ENCODE measurements around the gene ADAM8.
"Not testable (repeated sequence)": the region's sequence is repeated elsewhere in the genome, so short reads cannot be mapped to it uniquely, and the experiment has no call there.

The ADAM8 gene

DNA sequence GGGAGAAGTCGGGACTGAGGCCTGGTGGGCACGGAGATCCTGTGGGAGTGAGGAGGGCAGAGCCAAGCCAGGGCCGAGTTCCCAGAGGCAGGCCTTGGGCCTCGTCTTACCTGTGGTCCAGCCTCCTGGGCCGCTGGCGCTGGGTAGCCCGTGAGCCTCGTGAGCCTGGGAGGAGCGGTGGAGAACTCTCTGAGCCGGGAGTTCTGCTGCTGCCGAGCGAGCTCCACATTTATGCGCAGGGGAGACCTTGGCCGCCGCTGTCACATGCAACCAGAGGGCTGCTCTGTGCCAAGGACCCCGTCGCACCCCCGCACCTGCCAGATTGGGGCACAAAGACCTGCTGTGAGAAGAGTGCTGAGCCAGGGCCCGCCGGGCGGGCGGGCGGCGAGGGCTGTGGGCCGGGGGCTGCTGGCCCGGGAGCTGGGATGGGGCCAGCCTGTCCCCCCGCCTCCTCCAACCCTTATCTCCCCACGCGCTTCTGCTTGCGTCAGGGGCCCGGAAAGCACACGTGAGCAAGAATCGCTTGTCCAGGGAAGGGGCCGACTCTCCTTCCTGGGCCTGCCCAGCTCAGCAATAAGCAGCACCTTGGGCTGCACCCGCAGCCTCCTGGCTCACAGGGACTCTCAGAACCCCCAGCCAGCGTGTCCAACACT is 28.9 kb downstream of the ADAM8 start:
- no peak for DNase-seq

- no peak for DNase-seq
Measured at GRCh38 chr10:133246236-133246626, 30.4 kb downstream of the ADAM8 start.

- no peak for DNase-seq
Measured at GRCh38 chr10:133245439-133246235, 31.0 kb downstream of the ADAM8 start.

DNA sequence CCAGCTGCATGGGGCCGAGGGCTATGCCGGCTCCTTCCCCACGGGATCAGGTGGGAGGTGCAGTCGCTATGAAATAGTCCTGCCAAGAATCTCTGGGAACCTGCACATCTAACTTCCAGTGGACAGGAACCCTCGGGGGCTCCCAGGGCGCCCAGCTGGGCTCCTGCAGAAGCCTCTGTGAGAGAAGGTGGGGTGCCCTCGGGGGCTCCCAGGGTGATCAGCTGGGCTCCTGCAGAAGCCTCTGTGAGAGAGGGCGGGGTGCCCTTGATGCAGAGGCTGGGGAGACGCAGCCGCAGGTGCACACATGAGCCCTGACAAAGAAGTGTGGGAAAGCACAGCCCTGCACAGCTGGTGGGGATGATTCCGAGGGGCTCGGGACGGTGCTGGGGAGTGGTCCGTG is 33.1 kb downstream of the ADAM8 start:
- DNase-seq, result no peak

DNA sequence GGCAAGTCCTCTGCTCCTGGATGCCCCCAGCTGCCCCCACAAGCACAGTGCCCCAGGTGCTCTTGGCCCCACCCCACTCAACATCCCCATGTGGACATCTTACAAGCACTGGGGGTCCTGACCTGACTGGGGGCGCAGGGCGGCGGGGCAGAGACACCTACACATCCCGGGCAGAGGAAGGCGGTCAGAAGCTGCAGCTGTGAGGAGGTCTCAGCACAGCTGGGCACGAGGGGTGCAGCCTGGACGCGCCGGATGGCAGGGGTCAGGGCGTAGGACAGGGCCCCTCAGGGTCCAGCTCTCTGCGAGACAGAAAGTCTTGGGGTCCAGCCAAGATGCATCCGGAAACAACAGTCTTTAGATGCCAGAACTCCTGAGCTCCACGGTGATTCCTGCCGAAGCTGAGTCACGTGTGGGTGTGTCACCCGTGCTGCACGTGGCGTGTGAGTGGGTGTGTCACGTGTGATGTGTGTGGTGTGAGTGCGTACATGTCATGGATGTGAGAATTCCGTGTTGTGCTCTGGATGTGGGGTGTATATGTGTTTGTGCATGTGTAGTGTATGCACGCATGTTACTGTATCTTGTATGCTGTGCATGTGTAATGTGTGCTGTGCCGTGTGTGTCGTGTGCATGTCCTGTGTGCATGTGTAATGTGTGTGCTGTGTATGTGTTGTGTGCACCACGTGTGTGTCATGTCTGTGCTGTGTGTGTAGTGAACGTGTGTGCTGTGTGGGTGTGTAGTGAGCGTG is 33.9 kb downstream of the ADAM8 start:
- DNase-seq, result no peak

DNA sequence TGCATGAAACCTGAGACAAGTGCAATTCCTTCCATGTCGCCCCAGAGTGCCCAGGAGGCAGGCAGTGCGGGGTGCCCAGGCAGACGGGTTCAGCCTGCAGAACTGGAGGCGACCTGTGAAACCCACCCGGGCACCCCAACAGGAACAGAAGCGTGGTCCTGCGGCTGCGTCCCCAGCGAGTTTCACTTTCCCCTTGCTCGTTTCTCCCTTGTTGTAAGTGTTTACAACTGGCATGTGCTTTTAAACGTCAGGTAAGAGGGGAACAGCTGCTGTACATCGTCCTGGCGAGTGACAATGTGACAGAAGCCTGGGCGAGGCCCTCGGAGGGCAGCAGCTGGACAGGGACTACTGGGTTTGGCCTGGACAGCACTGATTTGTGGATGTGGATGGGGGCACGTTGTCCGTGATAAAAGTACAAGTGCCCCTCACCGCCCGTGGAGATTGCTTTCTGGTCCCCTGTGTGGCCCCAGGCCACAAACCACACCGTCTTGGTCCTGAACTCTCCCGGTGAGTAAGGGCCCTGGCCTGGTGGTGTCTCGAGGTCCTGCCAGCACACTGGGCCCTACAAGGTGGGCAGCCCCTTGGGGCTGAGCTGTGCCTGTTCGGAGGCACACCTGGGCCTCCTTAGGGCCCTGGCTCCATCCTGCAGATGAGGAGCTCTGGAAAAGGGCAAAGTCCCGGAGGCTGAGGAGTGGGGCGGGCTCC is 35.0 kb downstream of the ADAM8 start:
- DNase-seq, result no peak

GRCh38 chr10:133239990-133240389 is 36.7 kb downstream of the ADAM8 start:
- no peak for DNase-seq

DNA sequence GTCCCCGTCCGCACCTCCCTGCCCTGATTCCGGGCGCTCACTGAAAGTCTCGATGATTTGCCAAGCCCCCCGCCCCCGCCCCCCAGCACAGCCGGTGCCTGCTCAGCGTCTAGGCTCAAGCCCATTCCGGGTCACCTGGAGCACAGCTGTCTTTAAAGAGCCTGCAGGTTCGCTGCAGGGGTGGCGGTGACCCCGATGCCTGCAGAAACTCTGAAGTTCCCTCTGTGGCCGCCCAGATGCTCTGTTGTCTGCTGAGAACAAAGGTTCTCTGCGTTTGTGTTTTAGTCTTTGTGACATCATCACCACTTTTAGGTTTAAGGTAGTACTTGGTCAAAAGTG is 38.2 kb downstream of the ADAM8 start:
- no peak for DNase-seq

GRCh38 chr10:133237588-133238465 is 38.8 kb downstream of the ADAM8 start, which contains the start of gene VENTX:
Gene VENTX (plus strand): TSS chr10:133237855. CDS start chr10:133237915, 60 bp downstream.
- no peak for DNase-seq

- no peak for DNase-seq
Measured at GRCh38 chr10:133237241-133237587, 39.5 kb downstream of the ADAM8 start.

GRCh38 chr10:133236401-133237240 is 40.0 kb downstream of the ADAM8 start:
- DNase-seq, result no peak

DNA sequence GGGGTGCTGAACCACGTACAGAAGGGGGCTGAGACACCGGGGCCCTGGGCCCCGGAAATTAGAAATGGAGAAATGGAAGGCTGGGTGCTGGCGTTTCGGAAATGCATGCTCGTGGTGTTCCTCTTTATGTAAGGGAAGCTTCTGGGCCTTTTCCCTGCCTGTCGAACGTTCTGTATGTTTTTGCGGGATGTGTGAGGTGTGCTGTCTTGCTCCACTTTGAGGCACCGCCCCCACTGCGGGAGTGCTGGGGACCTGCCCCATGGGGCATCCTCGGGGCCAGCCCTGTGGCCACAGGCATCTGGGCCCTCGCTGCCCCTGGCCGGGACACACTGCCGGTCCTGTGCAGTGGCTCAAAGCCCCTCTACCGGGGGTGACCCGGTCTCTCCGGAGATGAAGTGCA is 40.7 kb downstream of the ADAM8 start:
- DNase-seq, result no peak

DNA sequence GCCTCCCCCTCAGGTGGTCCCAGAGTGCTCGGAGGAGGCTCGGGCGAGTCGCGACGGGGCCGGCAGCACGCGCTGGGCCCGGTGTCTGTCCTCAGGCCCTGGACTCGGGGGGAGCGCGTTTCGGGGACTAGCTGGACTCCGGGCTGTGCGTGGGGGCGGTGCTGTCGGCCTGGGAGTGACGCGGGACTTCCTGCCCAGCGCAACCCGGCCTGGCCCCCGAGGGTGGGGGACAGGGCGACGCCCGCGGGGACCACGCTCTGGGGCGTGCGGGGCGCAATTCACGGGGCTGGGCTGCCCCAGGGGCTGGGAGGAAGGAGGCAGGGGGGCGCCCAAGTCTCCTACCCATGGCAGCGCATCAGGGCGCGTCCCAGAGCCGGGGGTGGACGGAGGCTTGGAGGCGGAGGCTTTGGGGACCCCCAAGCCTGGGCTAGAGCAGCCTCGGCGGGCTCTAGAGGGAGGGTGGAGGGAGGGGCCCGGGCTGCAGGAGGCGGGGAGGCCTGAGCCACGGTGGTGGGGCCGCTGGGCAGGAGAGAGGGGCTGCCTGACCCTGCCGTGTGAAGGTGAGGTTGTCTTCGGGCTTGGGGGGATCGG is 41.3 kb downstream of the ADAM8 start:
- no peak for DNase-seq

DNA sequence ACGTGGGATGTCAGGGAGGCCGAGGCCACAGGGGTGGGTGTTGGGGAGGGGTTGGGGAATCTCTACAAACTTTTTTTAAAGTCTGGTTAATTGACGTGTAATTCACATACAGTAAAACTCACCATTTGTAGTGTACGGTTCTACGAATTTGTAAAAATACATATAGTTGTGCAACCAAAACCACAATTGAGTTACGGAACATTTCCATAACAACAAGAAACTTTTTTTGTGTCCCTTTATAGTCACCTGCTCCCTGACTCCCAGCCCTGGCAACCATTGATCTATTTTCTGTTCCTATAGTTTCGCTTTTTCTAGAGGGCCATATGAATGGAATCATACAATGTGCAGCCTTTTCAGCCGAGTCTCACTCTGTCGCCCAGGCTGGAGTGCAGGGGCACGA is 41.9 kb downstream of the ADAM8 start:
- DNase-seq, result not testable (repeated sequence)

- DNase-seq, result no peak
Measured at GRCh38 chr10:133231946-133232574, 44.6 kb downstream of the ADAM8 start.

GRCh38 chr10:133231244-133231945 is 45.3 kb downstream of the ADAM8 start:
- no peak for DNase-seq

GRCh38 chr10:133230387-133231195 is 46.1 kb downstream of the ADAM8 start:
- no peak for DNase-seq

DNA sequence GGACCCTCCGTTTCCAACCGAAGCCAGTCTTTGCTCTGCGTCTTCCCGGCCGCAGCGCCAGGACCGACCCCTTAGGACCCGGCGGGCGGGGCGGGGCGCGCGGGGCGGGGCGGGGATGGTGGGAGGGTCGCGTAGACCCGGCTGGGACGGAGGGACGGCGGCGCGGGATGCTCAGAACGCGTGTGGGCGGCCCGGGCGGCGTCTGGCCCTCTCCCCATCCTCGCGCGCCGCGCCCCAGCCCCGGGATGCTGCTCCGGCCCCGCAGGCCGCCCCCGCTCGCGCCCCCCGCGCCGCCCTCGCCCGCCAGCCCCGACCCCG is 46.7 kb downstream of the ADAM8 start, which contains the start of gene UTF1:
UTF1 (plus strand) TSS at position 174 of the 318 bp plus-strand sequence; CDS start at position 246, 72 bp downstream.
- no peak for DNase-seq

Measured in femur (tissue), 1 donor.